NCI-H524 (cell line): ENCODE results near the gene LAPTM5.
"Not testable (repeated sequence)": the region's sequence is repeated elsewhere in the genome, so short reads cannot be mapped to it uniquely, and the experiment has no call there.

Experiments used
- DNase-seq, 2 experiments: peaks; one replicate each; lab custom pipeline; 2025; lab: John Stamatoyannopoulos, UW

LAPTM5 gene

GRCh38 chr1:30693822-30694221 lies 63.8 kb downstream of the LAPTM5 start:
- DNase-seq: no peak

- DNase-seq: no peak
Measured at GRCh38 chr1:30693366-30693765, 64.2 kb downstream of the LAPTM5 start.

DNA sequence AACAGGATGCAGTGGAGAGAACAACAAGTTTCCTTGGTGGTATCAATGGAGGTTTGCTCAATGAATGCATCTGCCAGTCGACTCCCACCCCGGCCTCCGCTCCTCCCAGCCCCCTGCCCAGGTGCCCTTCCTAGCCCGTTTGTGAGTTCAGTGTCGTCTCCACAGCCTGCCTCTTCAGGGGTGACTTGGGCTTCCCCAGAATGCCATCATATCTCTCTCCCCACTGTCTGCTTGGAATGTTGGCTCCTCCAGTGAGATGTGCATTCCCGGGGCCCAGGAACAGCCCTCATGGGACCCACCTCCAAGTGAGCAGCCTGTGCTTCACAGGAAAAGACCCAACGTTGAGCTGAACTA lies 64.6 kb downstream of the LAPTM5 start:
- DNase-seq: no peak

DNA sequence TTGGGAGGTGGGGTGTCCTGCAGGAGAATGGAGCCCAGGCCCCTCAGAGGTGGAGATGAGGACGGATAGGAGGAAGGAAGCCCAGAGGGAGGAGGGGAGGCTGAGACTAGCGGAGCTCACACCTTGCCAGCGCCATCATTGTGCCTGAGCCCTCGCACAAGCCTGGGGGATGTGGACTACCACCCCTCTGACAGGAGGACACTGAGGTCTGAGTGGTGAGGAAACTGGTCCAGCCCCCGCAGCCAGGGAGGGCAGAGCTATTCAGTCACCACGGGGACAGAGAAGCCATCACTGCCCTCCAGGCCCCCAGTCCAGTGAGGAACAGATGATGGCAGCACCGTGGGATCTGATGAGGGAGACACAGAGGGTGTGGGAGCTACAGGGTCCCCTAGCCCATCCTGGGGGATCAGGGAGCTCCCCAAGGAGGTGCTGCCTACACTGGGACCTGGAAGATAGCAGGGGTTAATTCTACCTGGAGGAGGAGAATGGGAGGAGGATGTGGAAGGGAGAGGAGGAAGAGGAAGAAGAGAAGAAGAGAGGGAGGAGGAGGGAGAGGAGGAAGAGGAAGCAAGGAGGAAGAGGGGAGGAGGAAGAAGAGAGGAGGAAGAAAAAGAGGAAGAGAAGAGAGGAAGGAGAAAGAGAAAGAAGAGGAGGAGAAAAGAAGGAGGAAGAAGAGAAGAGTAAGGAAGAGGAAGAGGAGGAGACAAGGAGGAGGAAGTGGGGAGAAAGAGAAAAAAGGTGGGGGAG lies 65.2 kb downstream of the LAPTM5 start:
- DNase-seq: no peak

DNA sequence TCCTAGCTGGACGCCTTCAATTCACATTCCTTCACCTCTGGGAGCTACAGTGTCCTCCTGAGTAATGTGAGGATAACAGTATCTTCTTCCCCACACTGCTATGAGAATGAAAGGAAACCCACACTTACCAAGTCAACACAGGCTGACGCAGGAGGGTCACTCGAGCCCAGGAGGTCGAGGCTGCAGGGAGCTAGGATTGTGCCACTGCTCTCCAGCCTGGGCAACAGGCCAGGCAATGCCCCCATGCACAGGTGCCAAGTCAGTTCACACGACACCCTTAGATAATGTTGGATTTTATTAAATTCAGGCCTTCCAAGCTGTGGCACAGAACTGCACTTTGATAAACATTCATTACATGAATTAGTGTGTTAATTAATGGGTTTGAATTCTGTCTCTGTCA lies 66.1 kb downstream of the LAPTM5 start:
- no peak for DNase-seq

DNA sequence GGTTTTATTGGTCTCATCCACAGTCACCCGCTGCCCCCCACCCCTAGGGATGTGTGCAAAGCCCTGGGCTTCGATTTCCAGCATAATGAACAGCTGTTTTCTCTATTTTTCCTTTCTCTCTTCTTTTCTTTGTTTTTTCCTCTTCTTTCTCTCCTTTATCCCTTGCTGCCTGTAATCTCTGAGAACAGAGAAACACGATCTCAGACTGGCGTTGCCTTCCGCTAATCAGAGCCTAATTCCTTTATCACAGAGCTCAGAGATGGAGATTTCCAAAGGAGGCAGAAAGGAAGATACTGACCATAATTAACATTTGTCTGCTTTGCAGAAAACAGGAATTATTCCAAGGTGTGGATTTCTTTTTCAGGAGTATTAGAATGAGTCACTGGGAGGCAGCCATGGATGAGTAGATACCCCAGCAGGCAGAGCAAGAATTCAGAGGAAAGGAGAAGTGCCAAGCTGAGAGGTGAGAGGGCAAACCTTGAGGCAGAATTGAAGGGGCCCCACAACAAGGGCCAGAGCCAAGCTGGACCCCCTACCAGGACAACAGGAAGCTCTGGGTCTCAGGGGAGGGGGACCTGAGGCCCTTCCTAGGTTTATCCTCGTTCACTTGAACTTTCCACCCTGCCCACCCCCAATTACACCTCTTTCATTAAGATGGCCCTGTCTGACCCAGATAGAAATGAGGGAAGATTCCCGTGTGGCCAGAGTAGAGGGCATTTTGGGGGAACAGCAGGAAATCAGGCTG lies 67.5 kb downstream of the LAPTM5 start:
- peak in 1 of 2 experiments; percentile 10 for DNase-seq

DNA sequence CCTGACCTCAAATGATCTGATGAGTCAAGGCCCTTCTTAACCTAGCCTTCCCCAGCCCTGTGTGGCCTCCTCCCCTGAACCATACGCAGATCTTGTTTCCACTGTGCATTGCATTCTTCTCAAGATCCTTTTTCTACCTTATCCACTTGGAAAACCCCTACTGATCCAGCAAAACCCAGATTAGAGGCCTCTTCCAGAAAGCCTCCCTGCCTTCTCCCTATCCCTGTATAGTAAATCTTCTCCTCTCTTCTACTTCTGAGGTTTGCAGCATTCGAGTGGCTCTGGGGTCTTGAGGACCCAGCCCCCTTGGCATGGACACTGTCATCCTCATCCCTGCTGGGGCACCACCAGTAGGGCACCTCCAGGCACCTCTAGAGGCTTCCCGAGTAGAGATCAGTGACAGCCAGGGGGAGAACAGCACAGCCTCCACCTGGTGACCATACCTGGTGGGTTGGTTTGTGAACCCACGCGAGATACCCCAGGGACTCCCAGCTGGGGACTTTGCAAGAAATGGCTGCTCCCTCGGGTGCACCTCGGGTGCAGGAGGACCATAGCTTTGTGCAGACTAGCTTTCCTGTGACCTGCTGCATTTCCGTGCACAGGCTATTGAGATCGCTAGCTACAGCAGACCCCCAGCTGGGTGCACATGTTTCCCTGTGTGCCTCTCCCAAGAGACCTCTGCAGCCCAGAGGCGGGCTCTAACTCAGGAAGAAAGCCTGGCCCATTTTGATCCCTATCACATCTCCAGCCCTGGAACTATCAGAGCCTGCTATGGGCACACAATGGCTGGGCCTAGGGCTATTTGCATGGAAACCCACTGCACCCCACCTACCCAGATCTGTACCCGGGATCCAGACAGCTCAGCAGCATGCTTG lies 68.4 kb downstream of the LAPTM5 start:
- DNase-seq: no peak

DNA sequence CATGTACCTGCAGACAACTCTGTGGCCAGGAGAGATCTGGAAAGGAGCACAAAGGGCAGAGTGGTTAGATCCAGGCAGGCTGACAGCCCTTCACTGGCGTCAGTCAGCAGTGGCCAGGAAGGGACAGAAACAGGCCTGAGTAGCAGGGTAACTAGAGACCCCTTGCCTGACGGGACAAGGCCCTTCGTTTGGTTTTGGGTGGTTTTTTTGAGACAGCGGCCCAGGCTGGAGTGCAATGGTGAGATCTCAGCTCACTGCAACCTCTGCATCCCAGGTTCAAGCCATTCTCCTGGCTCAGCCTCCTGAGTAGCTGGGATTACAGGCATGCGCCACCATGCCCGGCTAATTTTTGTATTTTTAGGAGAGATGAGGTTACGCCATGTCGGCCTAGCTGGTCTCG lies 69.1 kb downstream of the LAPTM5 start:
- not testable (repeated sequence) for DNase-seq

GRCh38 chr1:30687886-30688285 lies 69.7 kb downstream of the LAPTM5 start:
- no peak for DNase-seq

- no peak for DNase-seq
Measured at GRCh38 chr1:30686236-30686935, 71.2 kb downstream of the LAPTM5 start.

- no peak for DNase-seq
Measured at GRCh38 chr1:30685796-30686165, 71.8 kb downstream of the LAPTM5 start.

DNA sequence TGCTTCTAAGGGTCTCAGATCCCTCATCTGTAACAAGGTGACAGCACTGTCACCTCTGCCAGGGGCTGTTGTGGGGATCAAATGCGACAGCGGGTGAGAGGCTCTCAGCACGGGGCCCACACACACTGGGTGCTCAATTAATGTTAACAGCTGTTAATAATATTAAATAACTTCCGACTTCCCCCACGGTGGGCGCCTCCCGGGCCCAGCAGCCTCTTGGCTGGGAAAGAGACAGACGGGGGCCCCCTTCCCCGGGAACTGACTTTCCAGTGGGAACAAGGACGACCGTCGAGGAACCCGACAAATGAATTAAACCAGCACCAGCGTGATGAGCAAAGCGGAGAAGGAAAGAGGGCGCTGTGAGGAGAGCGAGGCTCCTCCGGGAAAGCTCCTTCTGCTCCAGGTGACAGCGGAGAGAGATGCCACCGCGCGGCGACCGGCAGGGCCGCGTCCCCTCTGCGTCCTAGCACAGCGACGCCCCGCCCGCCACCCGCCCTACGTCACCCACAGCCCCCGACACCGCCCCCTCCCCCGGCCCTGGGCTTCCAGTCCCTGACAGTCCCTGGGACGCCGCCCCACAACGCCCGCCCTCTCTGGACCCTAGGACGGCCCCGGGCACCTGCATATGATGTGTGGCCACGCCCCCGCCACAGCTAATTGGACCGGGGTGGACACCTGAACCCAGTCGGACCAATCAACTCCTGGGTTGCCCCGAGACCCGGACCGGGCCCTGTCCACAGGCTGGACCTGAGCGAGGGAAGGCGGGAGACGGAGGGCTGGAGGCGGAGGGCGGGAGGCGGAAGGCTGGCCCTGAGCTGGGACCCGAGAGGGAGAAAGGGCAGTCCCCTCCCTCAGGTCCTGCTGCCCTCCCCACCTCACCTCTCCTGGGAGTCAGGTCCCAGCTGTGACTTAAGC lies 72.4 kb downstream of the LAPTM5 start:
- peak; percentile 28 to 72 for DNase-seq

DNA sequence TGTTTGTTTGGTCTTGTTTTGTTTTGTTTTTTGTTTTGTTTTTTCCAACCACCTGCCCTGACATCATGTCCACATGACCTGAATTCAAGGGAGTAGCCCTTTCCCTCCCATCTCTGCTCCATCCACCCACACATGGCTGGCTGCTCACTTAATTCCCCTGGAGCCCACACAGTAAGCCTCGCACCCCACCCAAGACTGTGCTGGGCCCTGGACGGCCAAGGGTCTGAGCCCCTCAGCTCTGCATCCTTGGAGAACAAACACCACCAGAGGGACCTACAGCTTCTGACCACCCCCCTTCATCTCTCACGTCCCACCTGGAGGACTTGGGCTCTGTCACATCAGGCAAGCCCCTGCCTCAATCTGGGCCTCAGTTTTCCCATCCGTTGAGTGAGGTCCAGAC lies 73.3 kb downstream of the LAPTM5 start:
- DNase-seq: no peak

GRCh38 chr1:30683699-30684098 lies 73.9 kb downstream of the LAPTM5 start:
- DNase-seq: no peak
